ENCODE measurements around the gene KCNT1.

The KCNT1 gene

DNA sequence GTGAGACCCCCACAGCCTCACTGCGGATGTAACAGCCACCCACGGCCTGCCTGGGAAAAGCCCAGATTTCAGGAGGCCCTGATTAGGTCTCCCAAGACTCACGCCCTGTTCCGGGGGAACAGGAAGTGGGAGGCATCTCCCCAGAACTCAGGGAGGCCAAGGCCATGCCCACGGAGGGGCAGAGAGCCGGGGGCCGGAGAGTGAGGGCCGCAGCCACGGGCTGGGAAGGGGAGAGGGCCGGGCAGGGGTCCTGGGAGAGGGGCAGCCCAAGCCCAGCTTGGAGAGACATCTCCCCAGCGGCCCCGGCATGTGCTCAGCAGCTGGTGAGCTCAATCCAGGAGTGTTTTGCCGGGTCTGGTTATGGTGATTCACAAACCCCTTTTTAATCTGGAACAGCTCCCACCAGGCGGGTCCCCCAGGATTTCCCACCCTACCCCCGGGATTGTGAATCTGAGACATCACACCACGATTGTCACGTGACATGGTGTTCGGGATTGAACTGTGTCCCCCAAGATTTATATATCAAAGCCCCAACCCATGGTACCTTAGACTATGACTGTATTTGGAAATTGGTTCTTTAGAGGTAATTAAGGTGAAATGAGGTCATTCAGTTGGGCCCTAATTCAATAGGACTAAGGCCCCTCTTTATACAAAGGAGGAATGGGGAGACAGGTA, 26.6 kb downstream of the KCNT1 start:
- no peak for DNase-seq

DNA sequence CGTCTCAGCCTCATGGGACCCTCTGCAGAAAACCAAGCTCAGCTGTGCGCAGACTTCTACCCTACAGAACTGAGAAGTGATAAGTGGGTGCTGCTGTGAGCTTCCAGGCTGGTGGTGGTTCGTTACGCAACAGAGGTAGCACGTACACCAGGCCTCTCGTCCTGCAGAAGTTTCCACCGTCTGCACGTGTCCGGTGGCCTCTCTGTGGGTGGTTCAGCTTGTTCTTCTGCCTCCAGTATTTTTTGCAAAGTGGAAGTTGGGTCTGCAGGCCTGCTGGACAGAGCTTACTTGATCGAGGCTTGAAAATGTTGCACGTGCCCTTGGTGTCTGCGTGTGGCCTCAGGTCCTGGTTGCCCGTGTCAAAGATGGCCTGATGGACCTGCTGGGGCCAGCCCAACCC, 27.5 kb downstream of the KCNT1 start:
- DNase-seq, result no peak

DNA sequence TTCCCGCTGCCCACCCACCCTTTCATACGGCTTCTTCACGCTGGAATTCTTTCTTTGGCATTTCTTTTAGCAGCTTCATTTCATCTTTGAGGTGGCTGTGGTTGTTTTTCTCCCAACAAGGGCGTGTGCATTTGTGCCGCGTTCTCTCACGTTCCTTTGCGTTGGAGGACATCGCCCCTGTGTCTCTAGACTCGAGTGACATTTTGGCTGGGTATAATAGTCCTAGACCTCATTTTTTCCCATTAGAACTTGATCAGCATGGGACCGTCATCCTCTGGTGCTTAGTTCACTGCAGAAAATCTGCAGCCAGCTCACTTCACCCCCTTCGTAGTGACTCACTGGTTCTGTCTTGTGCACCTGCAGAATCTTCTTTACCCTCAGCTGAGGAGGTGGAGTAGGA, 29.5 kb downstream of the KCNT1 start:
- no peak for DNase-seq

DNA sequence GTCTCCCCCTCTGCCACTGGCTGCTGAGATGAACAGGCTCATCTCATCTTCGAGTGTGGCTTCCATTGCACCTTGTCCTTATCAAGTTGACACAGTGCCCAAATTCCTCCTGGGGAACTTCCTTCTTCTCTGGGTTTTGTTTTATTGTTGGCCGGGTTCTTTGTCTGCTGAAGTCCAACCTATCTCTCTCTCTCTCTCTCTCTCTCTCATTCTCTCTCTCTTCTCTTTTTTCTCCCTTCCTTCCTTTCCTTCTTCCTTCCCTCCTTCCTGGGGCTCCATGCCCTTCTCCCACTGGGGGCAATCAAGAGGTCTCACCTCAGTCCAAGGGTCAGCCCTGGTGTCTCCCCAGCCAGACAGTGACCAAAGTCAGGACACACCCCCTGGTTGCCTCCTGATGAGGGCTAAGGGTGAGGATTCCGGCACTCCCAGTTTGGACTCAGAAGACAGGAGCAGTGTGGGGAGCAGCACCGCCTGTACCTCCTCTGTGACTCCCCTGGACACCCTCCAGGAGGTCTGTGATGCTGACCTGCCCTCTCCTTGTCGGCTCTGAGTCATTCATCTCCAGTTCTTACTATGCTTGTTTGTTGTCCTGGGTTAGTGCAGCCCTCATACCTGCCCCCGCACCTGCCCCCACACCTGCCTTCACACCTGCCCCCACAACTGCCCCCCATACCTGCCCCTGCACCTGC, 30.7 kb downstream of the KCNT1 start:
- no peak for DNase-seq

DNA sequence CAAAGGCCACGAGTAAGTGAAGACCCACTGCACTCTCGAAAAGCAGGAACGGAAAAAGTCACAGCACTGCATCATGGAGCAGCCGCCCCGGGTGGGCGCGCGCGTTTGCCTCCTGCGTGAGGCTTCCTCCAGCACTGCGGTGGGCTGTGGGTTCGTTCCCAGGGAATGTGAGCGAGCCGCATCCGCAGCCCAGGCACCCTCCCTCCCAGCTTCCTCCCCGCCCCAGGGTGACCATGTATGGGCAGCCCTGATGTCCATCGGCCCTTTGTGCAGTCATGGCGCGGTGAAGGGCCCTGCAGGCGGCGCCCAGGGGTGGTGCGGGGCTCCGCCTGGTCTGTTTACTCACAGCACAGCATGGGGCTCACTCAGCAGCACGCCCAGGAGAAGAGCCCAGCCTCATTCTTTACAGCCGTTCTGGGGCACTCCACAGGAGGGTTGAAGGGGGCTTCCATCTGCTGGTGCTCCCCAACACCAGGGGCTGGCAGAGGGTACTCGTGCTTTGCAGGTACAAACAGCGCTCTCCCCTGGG, 32.7 kb downstream of the KCNT1 start:
- DNase-seq, result no peak

DNA sequence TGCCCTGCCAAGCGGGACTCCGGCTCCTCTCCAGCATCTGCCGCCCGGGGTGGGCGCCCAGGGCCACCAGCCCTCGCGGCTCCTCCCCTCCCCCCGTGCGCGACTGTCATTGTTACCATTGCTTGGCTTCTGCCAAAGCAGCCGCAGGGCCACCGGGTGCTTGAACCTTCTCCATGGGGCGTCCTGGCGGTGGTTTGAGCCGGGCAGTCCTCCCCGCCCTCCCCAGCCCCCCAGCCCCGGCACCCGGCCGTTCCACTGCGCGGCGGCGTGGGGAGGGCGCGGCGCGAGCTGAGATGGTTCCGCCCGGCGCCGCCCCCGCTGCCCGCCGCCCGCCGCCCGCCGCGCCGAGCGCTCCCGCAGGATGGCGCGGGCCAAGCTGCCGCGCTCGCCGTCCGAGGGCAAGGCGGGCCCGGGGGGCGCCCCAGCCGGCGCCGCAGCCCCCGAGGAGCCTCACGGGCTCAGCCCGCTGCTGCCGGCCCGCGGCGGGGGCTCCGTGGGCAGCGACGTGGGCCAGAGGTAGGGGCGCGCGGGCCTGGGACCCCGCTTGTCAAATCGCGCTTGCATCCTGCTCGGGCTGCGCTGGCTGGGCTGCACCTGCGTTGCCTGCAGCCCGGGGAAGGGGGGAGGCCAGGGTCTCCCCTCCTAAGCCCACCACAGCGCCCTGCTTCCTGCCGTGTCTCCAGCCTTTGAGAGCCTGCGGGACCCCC, 34.4 kb downstream of the KCNT1 start:
- DNase-seq, result no peak

DNA sequence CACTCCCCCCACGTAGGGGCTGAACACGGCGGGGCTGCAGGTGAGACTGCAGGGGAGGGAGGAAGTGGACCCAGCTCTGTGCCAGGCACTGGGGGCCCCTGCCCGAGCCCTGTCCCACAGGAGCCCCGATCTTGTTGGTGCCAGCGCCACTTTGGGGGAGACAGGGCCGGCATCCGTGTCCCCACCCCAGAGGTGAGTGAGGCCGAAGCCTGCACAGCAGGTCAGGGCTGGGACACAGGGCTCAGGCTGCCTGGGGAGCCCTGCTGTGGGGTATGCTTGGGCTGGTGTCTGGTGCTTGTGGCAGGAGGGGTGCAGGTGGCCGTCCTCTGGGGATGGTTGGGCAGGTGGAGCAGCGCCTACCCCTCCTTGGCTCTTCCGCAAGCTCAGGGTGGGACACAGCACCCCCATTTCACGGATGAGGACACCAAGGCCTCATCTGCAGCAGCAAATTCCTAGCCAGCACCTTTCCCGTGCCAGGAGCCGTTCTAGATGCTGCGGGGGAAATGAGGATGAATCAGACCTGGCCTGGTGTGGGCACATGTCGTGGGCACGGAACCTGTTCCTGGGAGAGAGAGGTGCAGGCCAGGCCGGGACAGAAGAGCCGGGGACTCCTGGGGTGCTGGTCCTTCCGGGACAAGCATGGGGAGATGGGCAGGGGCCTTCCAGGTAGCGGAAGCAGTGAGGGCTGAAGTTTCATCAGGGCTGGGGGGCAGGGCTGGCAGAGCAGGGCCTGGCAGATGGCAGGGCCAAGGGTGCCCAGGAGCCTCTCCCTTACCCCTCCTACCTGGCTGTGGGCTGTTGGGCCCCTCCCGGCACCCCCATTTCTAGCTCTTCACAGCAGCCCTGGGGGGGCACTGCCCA, 35.2 kb downstream of the KCNT1 start:
- no peak for DNase-seq

DNA sequence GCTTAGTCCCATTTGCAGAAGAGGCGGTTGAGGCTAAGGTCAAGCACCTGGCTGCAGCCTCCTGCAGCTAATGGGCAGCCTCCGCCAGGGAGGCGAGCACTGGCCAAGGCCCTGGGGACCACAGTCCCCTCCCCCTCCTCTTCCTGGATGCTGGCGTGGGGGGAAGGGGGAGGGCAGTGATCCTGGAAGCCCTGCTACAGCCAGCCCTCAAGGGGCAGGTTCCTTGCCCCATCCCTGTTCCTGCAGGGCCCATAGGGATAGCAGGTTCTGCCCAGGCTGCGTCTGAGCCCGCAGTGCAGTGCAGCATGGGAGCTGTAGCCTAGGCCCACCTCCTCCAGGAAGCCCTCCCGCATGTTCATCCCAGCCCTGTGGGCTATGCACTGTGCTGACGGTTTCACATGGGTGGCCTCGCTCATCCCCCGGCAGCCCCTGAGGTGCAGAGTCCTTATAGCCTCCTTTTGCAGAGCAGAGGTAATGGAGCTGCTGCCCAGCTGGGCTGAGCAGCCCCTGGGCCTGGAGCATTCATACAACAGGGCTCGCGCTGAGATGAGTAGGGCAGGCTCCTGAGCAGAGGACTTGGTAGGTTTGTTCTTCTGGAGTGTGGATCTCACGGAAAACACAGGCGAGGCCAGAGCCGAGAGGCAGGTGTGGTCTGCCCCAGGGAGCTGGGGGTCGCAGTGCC, 36.0 kb downstream of the KCNT1 start:
- no peak for DNase-seq

DNA sequence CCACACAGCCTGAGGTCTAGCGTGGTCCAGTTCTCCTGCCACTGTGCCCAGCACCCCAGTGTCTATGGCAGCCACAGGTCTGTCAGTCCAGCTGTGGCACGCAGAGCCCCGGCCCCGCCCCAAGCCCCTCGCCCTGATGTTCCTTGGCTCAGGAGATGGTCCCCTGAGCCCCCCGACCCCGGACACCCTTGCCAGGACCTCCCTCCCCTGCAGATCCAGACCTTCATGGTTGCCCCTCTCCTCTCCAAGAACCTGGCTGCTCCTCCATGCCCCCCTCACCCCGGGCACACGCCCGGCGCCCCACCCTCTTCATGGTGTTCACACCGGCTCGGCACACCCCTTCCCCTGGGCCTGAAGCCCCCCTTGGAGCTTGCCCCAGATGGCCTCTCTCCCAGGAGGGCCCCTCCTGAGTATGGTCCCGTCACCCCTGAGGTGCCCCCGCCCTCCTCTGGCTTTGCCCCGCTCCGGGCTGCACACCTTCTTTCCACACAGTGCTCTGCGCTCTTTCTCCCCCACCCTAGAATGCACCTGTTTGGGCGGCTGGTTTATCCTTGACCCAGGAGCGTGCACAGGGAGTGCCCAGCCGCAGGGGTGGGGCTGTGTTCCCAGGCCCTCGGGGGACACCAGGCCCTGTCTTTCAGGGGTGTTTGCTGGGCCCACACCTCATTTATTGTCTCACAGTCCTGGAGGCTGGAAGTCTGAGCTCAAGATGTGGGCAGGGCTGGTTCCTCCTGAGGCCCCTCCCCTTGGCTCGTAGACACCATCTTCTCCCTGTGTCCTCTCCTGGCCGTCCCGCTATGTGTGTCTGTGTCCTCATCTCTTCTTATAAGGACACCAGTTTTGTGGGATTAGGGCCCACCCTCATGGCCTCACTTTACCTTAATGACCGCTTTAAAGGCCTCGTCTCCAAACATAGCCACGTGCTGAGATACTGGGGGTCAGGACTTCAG, 37.6 kb downstream of the KCNT1 start:
- DNase-seq, result no peak

DNA sequence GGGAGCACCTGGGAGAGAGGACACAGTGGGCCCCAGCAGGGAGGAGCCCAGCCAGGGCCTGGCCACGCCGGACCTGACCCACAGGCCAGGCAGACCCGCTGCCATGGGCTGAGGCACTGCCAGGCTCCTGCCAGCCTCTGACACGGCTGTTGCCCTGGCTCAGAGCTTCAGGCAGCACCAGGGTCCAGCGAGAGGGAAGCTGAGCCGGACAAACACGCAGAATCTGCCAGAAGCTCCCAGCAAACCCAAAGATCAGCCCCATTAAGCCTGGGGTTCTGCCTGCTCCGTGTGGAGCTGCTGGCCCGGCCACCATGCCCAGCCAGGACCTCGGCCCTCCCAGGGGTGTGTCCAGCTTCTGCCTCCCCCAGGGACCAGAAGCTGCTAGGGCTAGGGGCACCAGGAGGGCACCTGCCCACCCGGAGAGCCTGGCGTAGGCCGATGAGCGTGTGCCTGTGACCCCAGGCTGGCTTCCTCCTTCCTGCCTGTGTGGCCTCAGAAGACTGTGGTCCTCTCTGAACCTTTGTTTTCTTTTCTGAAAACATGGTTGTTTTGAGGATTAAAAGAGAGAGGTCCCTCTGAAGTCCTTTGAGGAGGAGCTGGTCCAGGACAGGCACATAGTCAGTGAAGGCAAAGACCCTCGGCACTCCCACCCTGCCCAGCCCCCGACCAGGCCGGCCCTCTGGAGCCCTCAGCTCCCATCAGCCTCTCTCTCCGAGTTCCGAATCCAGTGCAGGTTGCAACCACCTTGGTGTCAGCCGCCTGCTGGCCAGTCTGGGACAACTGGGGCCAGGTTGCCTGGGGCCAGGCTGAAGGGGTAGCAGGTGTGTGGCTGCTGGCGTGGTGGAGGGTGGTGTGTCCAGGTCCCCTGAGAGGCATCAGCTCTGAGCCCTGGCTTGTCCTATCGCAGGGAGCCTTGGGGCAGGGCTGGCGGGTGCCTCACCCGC, 39.6 kb downstream of the KCNT1 start:
- DNase-seq, result no peak

DNA sequence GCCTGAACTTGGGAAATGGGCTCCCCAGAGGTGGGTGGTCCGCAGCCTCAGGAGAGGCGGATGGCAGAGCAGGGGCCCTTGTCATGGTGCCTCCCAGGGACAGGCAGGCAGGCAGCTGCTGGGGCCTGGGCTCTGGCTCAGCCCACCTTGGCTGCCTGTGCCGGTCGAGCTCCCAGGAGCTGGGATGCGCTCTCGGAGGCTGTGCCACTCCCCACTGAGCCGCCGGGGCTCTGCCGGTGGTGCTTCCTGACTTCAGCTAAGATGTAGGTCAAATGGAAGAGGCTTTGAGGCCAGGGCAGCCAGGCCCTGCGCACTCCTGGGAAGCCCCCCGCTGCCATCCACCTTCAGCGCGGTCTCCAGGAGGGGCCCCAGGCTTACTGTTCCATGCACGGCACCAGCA, 41.0 kb downstream of the KCNT1 start:
- no peak for DNase-seq

DNA sequence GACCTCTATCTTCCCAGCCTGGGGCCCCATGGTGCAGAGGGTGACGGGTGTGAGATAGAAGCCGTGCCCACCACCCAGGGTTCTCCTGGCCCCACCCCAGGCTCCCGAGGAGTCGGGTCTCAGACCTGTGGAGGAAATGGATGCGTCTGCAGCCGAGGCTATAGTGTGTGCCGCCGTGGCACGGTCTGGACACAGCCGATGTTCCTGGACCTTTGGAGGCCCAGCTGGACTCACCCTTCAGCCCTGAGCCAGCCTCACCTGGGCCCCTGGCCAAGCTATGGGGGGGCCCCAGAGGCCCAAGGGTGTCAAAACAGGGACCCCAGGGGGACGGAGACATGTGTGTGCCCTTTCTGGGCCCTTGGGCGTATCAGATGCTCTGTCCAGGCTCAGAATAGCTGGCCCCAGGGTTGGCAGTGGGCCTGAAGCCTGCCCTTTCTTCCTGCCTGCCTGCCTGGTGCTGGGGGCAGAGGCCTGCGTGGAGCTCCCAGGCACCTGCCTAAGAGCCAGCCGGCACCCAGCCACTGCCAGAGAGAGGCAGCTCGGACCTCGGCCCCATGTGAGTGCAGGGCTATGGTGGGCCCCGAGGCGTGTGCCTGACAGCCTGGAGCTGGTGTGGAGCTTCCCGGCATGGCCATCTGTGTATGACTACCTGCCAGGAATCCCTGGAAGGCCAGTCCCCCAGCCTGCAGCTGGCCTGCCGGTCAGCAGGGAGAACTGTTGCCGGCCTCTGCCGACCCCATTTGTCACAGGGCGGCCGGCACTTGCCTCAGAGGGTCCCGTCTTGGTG, 41.8 kb downstream of the KCNT1 start:
- DNase-seq, result no peak

DNA sequence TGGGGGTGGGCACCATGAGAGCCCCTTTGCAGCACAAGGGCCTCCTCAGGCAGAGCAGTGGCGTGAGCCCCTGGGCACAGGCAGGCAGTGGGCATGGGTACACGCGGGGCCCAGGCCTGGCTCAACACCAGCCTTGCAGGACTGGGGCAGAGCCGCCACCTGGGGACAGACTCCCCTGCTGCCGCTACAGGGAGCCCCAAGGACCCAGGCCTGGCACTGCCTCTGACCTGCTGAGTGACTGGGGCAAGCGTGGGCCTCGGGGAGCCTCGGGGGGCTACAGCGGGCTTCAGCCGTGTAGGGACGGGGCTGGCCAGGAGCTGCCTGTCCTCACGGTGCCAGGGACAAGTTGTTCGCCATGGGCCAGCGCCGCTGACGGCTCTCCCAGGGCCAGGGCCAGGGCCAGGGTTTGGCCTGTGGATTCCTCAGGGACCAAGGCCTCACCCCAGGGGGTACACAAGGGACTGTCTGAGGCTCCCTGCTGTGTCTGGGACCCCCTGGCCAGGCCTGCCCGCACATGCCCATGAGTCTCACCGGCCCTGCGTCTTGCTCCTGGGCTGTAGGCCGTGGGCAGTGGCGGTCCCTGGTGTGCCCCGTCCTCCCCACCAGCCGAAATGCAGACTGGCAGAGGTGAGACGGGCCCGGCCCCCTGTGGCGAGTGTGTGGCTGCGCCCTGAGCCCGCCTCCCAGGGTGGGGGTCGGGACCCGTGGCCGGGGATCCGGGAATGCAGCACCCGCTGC, 42.5 kb downstream of the KCNT1 start:
- no peak for DNase-seq

DNA sequence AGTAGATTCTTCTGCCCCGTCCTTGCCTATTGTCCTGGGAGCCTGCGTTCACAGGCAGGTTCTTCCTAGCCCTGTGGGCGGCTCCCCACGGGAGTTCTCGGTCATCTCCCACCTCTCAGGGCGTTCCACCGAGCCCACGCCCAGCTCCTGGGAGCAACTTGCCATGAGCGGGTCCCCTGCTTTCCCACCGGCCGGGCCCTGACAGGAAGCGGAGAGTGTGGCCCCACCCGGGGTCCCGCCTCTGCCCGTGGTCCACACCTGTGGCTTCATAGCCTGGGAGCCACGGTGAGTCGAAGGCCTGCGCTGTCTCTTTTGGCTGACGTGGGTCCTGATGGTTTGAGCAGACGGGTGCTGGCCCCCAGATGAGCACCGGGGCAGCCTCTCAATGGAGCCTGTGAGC, 43.2 kb downstream of the KCNT1 start:
- DNase-seq, result no peak

DNA sequence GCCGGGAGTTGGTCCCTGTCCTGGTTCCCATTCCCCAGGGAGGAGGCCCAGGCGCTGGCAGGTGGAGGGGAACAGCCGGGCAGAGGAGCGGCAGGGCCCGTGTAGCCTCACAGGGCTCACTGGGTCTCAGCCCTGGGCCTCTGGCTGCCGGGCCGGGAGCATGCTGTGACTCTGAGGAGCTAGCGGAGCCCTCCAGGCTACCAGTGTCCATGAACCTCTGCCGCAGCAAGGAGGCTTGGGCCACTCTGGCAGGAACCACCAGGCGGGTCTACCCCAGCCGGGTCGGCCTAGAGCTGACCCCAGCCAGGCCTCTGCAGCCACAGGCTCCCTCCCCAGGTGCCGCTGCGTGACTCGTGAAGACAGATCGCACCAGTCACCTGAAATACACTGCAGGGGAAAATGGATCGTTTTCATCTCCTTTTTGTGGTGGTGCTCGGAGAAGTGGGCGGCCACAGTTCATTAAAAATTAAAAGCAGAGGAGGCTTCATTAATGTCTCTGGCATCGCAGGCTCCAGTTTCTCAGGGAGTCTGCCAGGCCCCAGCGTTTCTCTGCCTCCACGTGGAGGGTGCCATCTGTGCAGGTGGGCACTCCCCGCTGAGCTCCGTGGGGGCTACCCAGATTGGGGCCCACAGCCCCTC, 43.8 kb downstream of the KCNT1 start:
- DNase-seq, result no peak

DNA sequence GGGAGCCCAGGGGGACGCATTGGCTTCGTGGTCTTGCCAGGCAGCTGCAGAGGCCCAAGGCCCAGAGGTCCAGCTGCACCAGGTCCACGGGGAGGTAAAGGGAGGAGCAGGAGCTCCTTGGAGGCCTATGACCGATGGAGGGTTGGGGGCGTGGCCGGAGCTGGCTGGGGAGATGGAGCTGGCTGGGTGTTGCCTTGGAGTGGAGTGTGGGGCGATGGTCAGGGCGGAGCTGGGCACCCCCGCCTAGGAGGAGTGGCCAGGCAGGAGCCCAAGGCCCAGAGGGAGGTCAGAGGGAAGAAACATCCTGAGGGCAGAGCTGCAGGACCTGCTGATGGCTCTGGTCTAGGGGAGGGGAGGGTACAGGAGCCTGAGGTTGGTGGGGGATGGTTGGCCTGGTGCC, 44.6 kb downstream of the KCNT1 start:
- DNase-seq, result no peak

DNA sequence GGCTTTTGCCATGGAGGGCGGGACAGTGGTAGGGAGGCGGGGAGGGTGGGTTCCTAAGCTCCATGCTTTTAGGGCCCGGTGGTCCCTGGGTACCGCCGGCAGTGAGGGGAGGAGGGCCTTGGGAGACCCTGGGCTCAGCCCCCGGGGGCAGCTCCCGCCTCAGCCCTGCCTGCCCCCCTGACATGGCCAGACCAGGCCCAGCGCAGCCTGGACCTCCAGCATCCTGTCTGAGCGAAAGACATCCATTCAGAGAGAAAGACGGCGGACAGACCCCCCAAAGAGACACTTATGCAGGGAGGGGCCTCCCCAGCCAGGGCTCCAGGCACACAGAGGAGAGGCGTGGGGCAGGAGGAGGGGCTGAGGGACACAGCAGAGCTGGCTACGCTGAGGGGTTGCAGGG, 45.3 kb downstream of the KCNT1 start:
- DNase-seq, result no peak

DNA sequence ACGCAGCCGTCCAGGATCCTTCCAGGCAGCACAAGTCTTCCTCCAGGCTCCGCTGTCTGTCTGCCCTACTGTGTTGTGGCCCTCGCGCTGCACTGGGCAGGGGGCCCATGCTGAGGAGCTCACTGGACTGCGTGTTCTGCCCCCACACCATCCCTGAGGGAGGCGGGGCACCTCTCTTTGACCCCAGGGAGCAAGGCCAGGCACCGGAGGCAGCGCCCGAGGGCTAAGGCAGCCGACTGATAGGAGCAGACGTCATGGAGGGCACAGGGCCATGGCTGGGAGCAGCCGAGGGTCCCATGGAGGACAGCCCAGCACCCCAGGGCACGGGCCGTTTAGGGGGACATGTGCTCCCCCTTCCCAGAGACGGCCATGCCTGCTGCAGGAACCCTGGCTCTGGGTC, 46.7 kb downstream of the KCNT1 start:
- DNase-seq, result no peak
